ENCODE measurements around the gene SAFB. TPM values are rescaled to one million over a fixed set of nuclear protein-coding genes. Genes with fewer than 3 reads are reported as not detected.
A peak's percentile ranks its signal among the peaks of the same experiment; 100 is the strongest.

Gene SAFB
- total RNA-seq, 1 donor from 2014 or later: 65.1 TPM

DNA sequence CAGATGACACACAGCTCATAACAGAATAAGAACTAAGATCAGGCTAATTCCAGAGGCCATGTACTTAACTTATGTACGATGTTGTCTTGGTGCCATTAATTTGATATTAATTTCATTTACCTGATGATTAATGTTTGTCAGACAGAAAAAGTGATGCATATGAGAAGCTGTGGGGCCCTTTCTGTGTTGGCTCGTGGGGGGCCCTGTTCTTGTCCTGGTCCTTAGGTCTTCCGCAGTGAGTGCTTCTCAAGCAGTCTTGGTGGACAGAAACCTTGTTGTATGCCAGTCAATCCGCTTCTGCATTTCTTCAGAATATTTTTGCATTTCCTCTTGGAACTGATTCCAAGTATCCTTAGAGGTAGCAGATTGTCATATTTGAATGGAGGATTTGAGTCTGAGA lies 20.2 kb downstream of the SAFB start:
- Histone ChIP-seq H4K20me1 (ENCODE audit: insufficient read depth, low read length) (peaks cover 94% of the 10 kb centered on the region), H2AFZ (ENCODE audit: low read depth, low read length) (no peak overlapping the region), H3K79me2 (ENCODE audit: insufficient read depth, low read length) (peaks cover 96% of the 10 kb centered on the region), H3K9ac (ENCODE audit: low read length) (no peak overlapping the region), H3K4me2 (ENCODE audit: low read length) (no peak overlapping the region), H3K4me1 (ENCODE audit: insufficient read depth, low read length) (peaks cover 6% of the 10 kb centered on the region), H3K36me3 (ENCODE audit: insufficient read depth, low read length) (peaks cover 39% of the 10 kb centered on the region), H3K9me3 (ENCODE audit: insufficient read depth, low read depth, low read length) (no peaks in the 10 kb centered on the region), H3K27me3 (ENCODE audit: insufficient read depth, low read length) (no peaks in the 10 kb centered on the region), H3K27ac (ENCODE audit: low read depth, low read length) (no peak overlapping the region), H3K4me3 (ENCODE audit: insufficient read depth, low read depth, low read length) (no peak overlapping the region)
- Mint-ChIP-seq H3K27me3 (ENCODE audit: low read depth, unreplicated experiment) (no peaks in the 10 kb centered on the region), H3K9me3 (ENCODE audit: unreplicated experiment) (no peaks in the 10 kb centered on the region), H3K4me3 (ENCODE audit: unreplicated experiment) (no peak overlapping the region), H3K36me3 (ENCODE audit: low read depth, unreplicated experiment) (peaks cover 22% of the 10 kb centered on the region), H3K27ac (ENCODE audit: unreplicated experiment) (no peak overlapping the region), H3K4me1 (ENCODE audit: low read depth, unreplicated experiment) (peaks cover 18% of the 10 kb centered on the region)
- DNase-seq (ENCODE audit: low read depth) (no peak), FAIRE-seq (no peak)
- TF ChIP-seq, protein P1, sequence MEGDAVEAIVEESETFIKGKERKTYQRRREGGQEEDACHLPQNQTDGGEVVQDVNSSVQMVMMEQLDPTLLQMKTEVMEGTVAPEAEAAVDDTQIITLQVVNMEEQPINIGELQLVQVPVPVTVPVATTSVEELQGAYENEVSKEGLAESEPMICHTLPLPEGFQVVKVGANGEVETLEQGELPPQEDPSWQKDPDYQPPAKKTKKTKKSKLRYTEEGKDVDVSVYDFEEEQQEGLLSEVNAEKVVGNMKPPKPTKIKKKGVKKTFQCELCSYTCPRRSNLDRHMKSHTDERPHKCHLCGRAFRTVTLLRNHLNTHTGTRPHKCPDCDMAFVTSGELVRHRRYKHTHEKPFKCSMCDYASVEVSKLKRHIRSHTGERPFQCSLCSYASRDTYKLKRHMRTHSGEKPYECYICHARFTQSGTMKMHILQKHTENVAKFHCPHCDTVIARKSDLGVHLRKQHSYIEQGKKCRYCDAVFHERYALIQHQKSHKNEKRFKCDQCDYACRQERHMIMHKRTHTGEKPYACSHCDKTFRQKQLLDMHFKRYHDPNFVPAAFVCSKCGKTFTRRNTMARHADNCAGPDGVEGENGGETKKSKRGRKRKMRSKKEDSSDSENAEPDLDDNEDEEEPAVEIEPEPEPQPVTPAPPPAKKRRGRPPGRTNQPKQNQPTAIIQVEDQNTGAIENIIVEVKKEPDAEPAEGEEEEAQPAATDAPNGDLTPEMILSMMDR (IDR thresholded peaks at IDR 0.05; ENCODE audit: insufficient read depth, low read depth, low read length): no peak
- TF ChIP-seq EZH2 (IDR thresholded peaks at IDR 0.05; ENCODE audit: insufficient read depth, low read length): no peak

DNA sequence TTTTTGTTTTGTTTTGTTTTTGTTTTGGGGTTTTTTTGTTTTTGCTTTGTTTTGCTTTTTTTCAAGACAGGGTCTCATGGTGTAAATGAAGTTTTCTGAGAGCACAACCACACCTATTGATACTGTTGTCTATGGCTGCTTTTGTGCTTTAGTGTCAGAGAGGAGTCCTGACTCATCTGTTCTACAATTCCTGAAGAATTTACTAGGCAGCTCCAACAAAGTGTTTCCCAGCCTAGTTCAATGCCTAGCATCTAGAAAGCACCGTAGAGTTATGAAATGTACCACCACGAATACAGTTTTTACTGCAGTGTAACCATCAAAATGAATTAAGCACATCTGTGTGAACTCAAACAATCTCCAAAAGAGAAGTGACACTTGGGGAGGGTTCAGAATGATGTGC lies 21.2 kb downstream of the SAFB start:
- Histone ChIP-seq H3K4me1 (ENCODE audit: insufficient read depth, low read length) (peaks cover 6% of the 10 kb centered on the region), H3K79me2 (ENCODE audit: insufficient read depth, low read length) (peaks cover 87% of the 10 kb centered on the region), H3K4me3 (ENCODE audit: insufficient read depth, low read depth, low read length) (no peak overlapping the region), H2AFZ (ENCODE audit: low read depth, low read length) (no peak overlapping the region), H3K4me2 (ENCODE audit: low read length) (no peak overlapping the region), H3K9ac (ENCODE audit: low read length) (no peak overlapping the region), H4K20me1 (ENCODE audit: insufficient read depth, low read length) (peaks cover 85% of the 10 kb centered on the region), H3K9me3 (ENCODE audit: insufficient read depth, low read depth, low read length) (no peaks in the 10 kb centered on the region), H3K36me3 (ENCODE audit: insufficient read depth, low read length) (peaks cover 45% of the 10 kb centered on the region), H3K27me3 (ENCODE audit: insufficient read depth, low read length) (no peaks in the 10 kb centered on the region), H3K27ac (ENCODE audit: low read depth, low read length) (no peak overlapping the region)
- Mint-ChIP-seq H3K36me3 (ENCODE audit: low read depth, unreplicated experiment) (peaks cover 22% of the 10 kb centered on the region), H3K9me3 (ENCODE audit: unreplicated experiment) (no peaks in the 10 kb centered on the region), H3K4me3 (ENCODE audit: unreplicated experiment) (no peak overlapping the region), H3K27me3 (ENCODE audit: low read depth, unreplicated experiment) (no peaks in the 10 kb centered on the region), H3K27ac (ENCODE audit: unreplicated experiment) (peak overlapping the region; percentile 68), H3K4me1 (ENCODE audit: low read depth, unreplicated experiment) (peaks cover 18% of the 10 kb centered on the region)
- DNase-seq (ENCODE audit: low read depth) (no peak), FAIRE-seq (no peak)
- TF ChIP-seq EZH2 (IDR thresholded peaks at IDR 0.05; ENCODE audit: insufficient read depth, low read length): no peak
- TF ChIP-seq, protein P1 (IDR thresholded peaks at IDR 0.05; ENCODE audit: insufficient read depth, low read depth, low read length): no peak

DNA sequence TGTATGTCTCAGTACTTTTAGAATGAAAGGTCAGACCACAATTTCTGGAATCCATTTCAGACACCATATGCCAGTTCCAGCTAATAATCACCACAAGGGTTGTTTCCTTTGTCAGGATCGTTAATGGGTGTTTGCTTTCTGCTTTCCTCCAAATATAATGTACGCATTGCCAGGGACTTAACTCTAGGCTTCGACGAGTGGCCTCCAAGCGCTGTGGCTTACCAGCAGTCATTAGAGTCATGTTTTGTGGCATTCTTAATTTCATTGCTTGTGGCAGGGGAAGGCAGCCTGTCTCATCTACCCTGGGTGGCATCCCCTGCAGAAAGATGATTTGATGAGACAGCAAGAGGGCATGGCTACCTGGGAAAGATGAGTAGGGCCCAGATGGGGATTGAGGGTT lies 22.5 kb downstream of the SAFB start:
- peaks cover 6% of the 10 kb centered on the region for H3K4me1 ChIP-seq (ENCODE audit: insufficient read depth, low read length)
- H3K27ac Mint-ChIP-seq (ENCODE audit: unreplicated experiment): no peak overlapping the region
- H3K4me1 Mint-ChIP-seq (ENCODE audit: low read depth, unreplicated experiment): peaks cover 18% of the 10 kb centered on the region
- DNase-seq (ENCODE audit: low read depth): no peak
- peaks cover 78% of the 10 kb centered on the region for H3K79me2 ChIP-seq (ENCODE audit: insufficient read depth, low read length)
- peaks cover 52% of the 10 kb centered on the region for H3K36me3 ChIP-seq (ENCODE audit: insufficient read depth, low read length)
- H3K4me2 ChIP-seq (ENCODE audit: low read length): no peak overlapping the region
- H4K20me1 ChIP-seq (ENCODE audit: insufficient read depth, low read length): peaks cover 77% of the 10 kb centered on the region
- H3K36me3 Mint-ChIP-seq (ENCODE audit: low read depth, unreplicated experiment): peaks cover 24% of the 10 kb centered on the region
- no peaks in the 10 kb centered on the region for H3K27me3 Mint-ChIP-seq (ENCODE audit: low read depth, unreplicated experiment)
- H3K9me3 Mint-ChIP-seq (ENCODE audit: unreplicated experiment): no peaks in the 10 kb centered on the region
- no peak overlapping the region for H2AFZ ChIP-seq (ENCODE audit: low read depth, low read length)
- no peak for TF ChIP-seq EZH2 (IDR thresholded peaks at IDR 0.05; ENCODE audit: insufficient read depth, low read length)
- H3K4me3 ChIP-seq (ENCODE audit: insufficient read depth, low read depth, low read length): no peak overlapping the region
- no peak overlapping the region for H3K4me3 Mint-ChIP-seq (ENCODE audit: unreplicated experiment)
- H3K27ac ChIP-seq (ENCODE audit: low read depth, low read length): no peak overlapping the region
- no peaks in the 10 kb centered on the region for H3K27me3 ChIP-seq (ENCODE audit: insufficient read depth, low read length)
- no peak overlapping the region for H3K9ac ChIP-seq (ENCODE audit: low read length)
- no peaks in the 10 kb centered on the region for H3K9me3 ChIP-seq (ENCODE audit: insufficient read depth, low read depth, low read length)
- FAIRE-seq: no peak

Measured in astrocyte (in vitro differentiated cells and primary cell).